GM10266 (cell line): ENCODE measurements around the gene ADGRG3.

ENCODE experiments used
- DNase-seq: peaks from one replicate; pipeline ENCODE4 v3.0.0; 2012; ENCODE audit errors: extremely low spot score
- TF ChIP-seq, protein P1 (sequence below): IDR thresholded peaks from 2 replicates; pipeline ENCODE4 v1.5.1; 2012; ENCODE audit warnings: mild to moderate bottlenecking, low read depth; ENCODE audit not compliant: control insufficient read depth, insufficient read depth; ENCODE audit errors: missing control alignments

The ADGRG3 gene

GRCh38 chr16:57698812-57699405 lies 30.8 kb downstream of the ADGRG3 start:
- DNase-seq = no peak
- TF ChIP-seq, protein P1, sequence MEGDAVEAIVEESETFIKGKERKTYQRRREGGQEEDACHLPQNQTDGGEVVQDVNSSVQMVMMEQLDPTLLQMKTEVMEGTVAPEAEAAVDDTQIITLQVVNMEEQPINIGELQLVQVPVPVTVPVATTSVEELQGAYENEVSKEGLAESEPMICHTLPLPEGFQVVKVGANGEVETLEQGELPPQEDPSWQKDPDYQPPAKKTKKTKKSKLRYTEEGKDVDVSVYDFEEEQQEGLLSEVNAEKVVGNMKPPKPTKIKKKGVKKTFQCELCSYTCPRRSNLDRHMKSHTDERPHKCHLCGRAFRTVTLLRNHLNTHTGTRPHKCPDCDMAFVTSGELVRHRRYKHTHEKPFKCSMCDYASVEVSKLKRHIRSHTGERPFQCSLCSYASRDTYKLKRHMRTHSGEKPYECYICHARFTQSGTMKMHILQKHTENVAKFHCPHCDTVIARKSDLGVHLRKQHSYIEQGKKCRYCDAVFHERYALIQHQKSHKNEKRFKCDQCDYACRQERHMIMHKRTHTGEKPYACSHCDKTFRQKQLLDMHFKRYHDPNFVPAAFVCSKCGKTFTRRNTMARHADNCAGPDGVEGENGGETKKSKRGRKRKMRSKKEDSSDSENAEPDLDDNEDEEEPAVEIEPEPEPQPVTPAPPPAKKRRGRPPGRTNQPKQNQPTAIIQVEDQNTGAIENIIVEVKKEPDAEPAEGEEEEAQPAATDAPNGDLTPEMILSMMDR = no peak

DNA sequence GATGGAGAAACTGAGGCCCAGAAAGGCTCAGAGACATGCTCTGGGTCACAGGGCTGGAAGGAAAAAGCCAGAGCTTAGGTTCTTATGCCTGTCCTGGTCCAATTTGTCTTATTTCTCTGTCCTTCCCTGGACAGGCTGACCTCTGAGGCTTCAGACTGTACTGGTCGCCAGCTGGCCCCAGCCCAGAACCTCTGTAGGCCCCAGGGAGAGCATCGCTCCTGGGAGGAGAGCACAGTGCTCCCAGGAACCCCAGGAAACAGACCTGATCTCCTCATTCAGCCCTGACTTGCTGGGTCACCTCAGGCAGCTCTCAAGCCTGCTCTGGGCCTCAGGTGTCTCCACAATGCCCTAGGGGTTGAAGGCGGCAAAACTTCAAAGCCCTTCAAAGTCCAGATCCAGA lies 31.4 kb downstream of the ADGRG3 start:
- DNase-seq = no peak
- TF ChIP-seq, protein P1 = no peak

- DNase-seq = no peak
- TF ChIP-seq, protein P1 = no peak
Measured at GRCh38 chr16:57699899-57700298, 31.8 kb downstream of the ADGRG3 start.

DNA sequence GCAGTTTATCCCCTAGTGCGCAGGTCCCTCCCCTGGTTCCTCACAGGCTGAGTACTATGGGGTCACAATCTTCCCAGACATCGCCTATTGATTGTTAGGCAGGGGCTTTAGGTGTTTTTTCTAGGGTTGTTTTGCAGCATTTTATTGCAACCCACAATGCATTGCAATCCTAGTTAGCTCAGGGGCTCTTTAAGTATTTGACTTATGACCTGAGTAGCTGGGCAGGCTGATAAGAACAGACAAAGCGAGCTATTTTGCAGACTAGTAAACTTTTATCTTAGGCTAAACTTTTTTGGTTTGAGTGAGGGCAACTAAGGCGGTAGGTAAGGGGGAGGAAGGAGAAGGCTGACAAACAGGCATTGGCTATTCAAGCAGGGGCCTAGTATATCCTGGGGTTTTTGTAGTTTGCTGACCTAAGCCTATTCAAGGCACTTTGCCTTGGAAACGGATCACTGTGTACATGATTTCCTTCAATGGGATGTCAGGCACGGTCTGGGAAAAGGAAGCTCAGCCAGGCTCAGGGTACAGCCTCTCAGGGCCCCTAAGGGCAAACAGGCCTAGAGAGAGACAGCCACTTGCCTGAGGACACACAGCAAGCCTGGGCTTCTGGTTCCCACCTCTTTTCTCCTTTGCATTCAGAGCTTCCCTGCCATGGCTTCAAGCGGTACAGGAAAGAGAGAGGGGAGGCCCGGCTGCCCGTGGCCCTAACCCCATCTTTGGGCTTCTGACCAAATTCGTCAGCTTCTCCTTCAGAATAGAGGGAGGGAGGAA lies 32.9 kb downstream of the ADGRG3 start:
- DNase-seq = no peak
- TF ChIP-seq, protein P1 = no peak

GRCh38 chr16:57701759-57702371 lies 33.8 kb downstream of the ADGRG3 start:
- TF ChIP-seq, protein P1 = no peak
- DNase-seq = no peak

- DNase-seq = no peak
- TF ChIP-seq, protein P1 = no peak
Measured at GRCh38 chr16:57703416-57704010, 35.4 kb downstream of the ADGRG3 start.
